ENCODE data around the gene CLPTM1L. TPM values are rescaled to one million over a fixed set of nuclear protein-coding genes. Genes with fewer than 3 reads are reported as not detected.

CLPTM1L gene
- total and polyA plus RNA-seq, 8 donors, result 60.8 to 202 (median 117) TPM

- WGBS, 5 donors, result 89 to 93% (median 90%) methylated on average over 18 to 34 of the region's 34 CpGs
- DNase-seq, result no peak
- intact Hi-C loops (cut with DNase I; ENCODE audit: low total_unique reads), result no loop called here
These were observed 65.3 kb downstream of the CLPTM1L start for GRCh38 chr5:1279443-1280151.

GRCh38 chr5:1278656-1279442, 66.0 kb downstream of the CLPTM1L start:
- Histone ChIP-seq H3K9me3 (peaks cover 0 to 9% (median 3%) of the 10 kb centered on the region in 4 donors), H3K36me3 (no peaks in the 10 kb centered on the region), H3K4me3 (no peak overlapping the region), H3K4me1 (no peaks in the 10 kb centered on the region), H3K27me3 (no peaks in the 10 kb centered on the region), H3K27ac (no peak overlapping the region)
- intact Hi-C loops (cut with DNase I; ENCODE audit: low total_unique reads), result no loop called here
- 94 to 98% (median 97%) methylated on average over 34 to 42 of the region's 42 CpGs for WGBS, 5 donors
- DNase-seq, result no peak
- TF ChIP-seq EP300 (IDR thresholded peaks at IDR 0.05), result no peak
- TF ChIP-seq POLR2AphosphoS5 (IDR thresholded peaks at IDR 0.05), result no peak

More at GRCh38 chr5:1279443-1280151, 65.3 kb downstream of the CLPTM1L start:
- Histone ChIP-seq H3K4me1 (no peaks in the 10 kb centered on the region), H3K9me3 (peaks cover 0 to 9% (median 3%) of the 10 kb centered on the region in 4 donors), H3K36me3 (no peaks in the 10 kb centered on the region), H3K4me3 (no peak overlapping the region), H3K27ac (no peak overlapping the region), H3K27me3 (no peaks in the 10 kb centered on the region)
- TF ChIP-seq CTCF (IDR thresholded peaks at IDR 0.05) (no peak), EP300 (IDR thresholded peaks at IDR 0.05) (no peak), POLR2AphosphoS5 (IDR thresholded peaks at IDR 0.05) (no peak), POLR2A (IDR thresholded peaks at IDR 0.05) (no peak)

- intact Hi-C loops (cut with DNase I; ENCODE audit: low total_unique reads), result no loop called here
- 92 to 98% (median 96%) methylated on average over 7 to 13 of the region's 13 CpGs for WGBS, 5 donors
- Histone ChIP-seq H3K27me3 (no peaks in the 10 kb centered on the region), H3K9me3 (peaks cover 0 to 9% (median 3%) of the 10 kb centered on the region in 4 donors), H3K27ac (no peak overlapping the region), H3K4me1 (no peaks in the 10 kb centered on the region), H3K36me3 (no peaks in the 10 kb centered on the region), H3K4me3 (no peak overlapping the region)
- no peak for DNase-seq
- TF ChIP-seq POLR2A (IDR thresholded peaks at IDR 0.05) (no peak), POLR2AphosphoS5 (IDR thresholded peaks at IDR 0.05) (no peak), CTCF (IDR thresholded peaks at IDR 0.05) (no peak), EP300 (IDR thresholded peaks at IDR 0.05) (no peak)
These were observed 66.7 kb downstream of the CLPTM1L start for GRCh38 chr5:1278216-1278615.

- Histone ChIP-seq H3K9me3 (peaks cover 0 to 9% (median 3%) of the 10 kb centered on the region in 4 donors), H3K27ac (no peak overlapping the region), H3K4me1 (no peaks in the 10 kb centered on the region), H3K27me3 (no peaks in the 10 kb centered on the region), H3K4me3 (no peak overlapping the region), H3K36me3 (no peaks in the 10 kb centered on the region)
- intact Hi-C loops (cut with DNase I; ENCODE audit: low total_unique reads), result no loop called here
- 85 to 96% (median 94%) methylated on average over 4 to 10 of the region's 10 CpGs for WGBS, 5 donors
- no peak for DNase-seq
- TF ChIP-seq EP300 (IDR thresholded peaks at IDR 0.05) (no peak), POLR2A (IDR thresholded peaks at IDR 0.05) (no peak), POLR2AphosphoS5 (IDR thresholded peaks at IDR 0.05) (no peak), CTCF (IDR thresholded peaks at IDR 0.05) (no peak)
These were observed 67.1 kb downstream of the CLPTM1L start for GRCh38 chr5:1277781-1278180.

All from stomach (tissue), 9 donors.